ENCODE measurements around the gene TRMT13.

Gene TRMT13

GRCh38 chr1:100132566-100133477, at the start of gene TRMT13, which contains the start of gene SASS6:
TRMT13 (plus strand) TSS chr1:100133163; CDS start chr1:100133169, 6 bp downstream.
SASS6 (minus strand) TSS chr1:100132930; CDS start chr1:100132814, 116 bp downstream.
- peak; percentile 95 to 99 (median 98) for DNase-seq
- intact Hi-C loops (cut with DNase I) = loop anchor here (2.0 to 10.0 kb wide), 8 partner anchors 94 to 326 kb away; partner anchors contain the start of genes AGL, DBT, RTCA and SLC35A3

GRCh38 chr1:100087396-100087795, 45.6 kb upstream of the TRMT13 start:
- intact Hi-C loops (cut with DNase I) = no loop called here
- no peak for DNase-seq

GRCh38 chr1:100089082-100089481, 43.9 kb upstream of the TRMT13 start:
- intact Hi-C loops (cut with DNase I) = no loop called here
- no peak for DNase-seq

- intact Hi-C loops (cut with DNase I) = no loop called here
- no peak for DNase-seq
Measured at GRCh38 chr1:100090471-100090870, 42.5 kb upstream of the TRMT13 start.

GRCh38 chr1:100100202-100100601, 32.8 kb upstream of the TRMT13 start:
- no peak for DNase-seq
- intact Hi-C loops (cut with DNase I) = no loop called here

GRCh38 chr1:100101564-100101963, 31.4 kb upstream of the TRMT13 start:
- intact Hi-C loops (cut with DNase I) = no loop called here
- no peak for DNase-seq

- intact Hi-C loops (cut with DNase I) = no loop called here
- no peak for DNase-seq
Measured at GRCh38 chr1:100107696-100108095, 25.3 kb upstream of the TRMT13 start.

- no peak for DNase-seq
Measured at GRCh38 chr1:100109554-100110066, 23.4 kb upstream of the TRMT13 start.

GRCh38 chr1:100115524-100115923, 17.4 kb upstream of the TRMT13 start:
- DNase-seq = no peak
- intact Hi-C loops (cut with DNase I) = no loop called here

More at GRCh38 chr1:100109554-100110066, 23.4 kb upstream of the TRMT13 start:
- intact Hi-C loops (cut with DNase I) = no loop called here

- intact Hi-C loops (cut with DNase I) = no loop called here
- no peak for DNase-seq
Measured at GRCh38 chr1:100122177-100122576, 10.8 kb upstream of the TRMT13 start.

GRCh38 chr1:100127226-100127625, 5.7 kb upstream of the TRMT13 start:
- no peak for DNase-seq
- intact Hi-C loops (cut with DNase I) = no loop called here

- DNase-seq = no peak
- intact Hi-C loops (cut with DNase I) = loop anchor here (5.0 to 10.0 kb wide), 6 partner anchors 117 to 324 kb away; partner anchors contain the start of genes AGL, DBT, RTCA and SLC35A3
Measured at GRCh38 chr1:100130552-100131077, 2.3 kb upstream of the TRMT13 start.

- no peak for DNase-seq
- intact Hi-C loops (cut with DNase I) = loop anchor here (2.0 to 10.0 kb wide), 8 partner anchors 93 to 324 kb away; partner anchors contain the start of genes AGL, DBT, RTCA and SLC35A3
Measured at GRCh38 chr1:100131623-100132022, 1.3 kb upstream of the TRMT13 start.

- intact Hi-C loops (cut with DNase I) = loop anchor here (5.0 to 10.0 kb wide), 6 partner anchors 112 to 328 kb away; partner anchors contain the start of genes AGL, DBT, RTCA and SLC35A3
- DNase-seq = no peak
Measured at GRCh38 chr1:100134872-100135271, 1.9 kb downstream of the TRMT13 start.

GRCh38 chr1:100137602-100138001, 4.6 kb downstream of the TRMT13 start:
- intact Hi-C loops (cut with DNase I) = loop anchor here (10.0 kb wide), 3 partner anchors 173 to 317 kb away; partner anchors contain the start of genes AGL and SLC35A3
- no peak for DNase-seq

- DNase-seq = no peak
- intact Hi-C loops (cut with DNase I) = no loop called here
Measured at GRCh38 chr1:100141192-100141591, 8.2 kb downstream of the TRMT13 start.

- intact Hi-C loops (cut with DNase I) = no loop called here
Measured at GRCh38 chr1:100142343-100142742, 9.4 kb downstream of the TRMT13 start.

GRCh38 chr1:100145116-100145515, 12.2 kb downstream of the TRMT13 start:
- DNase-seq = no peak
- intact Hi-C loops (cut with DNase I) = no loop called here

More at GRCh38 chr1:100142343-100142742, 9.4 kb downstream of the TRMT13 start:
- no peak for DNase-seq

- DNase-seq = no peak
- intact Hi-C loops (cut with DNase I) = no loop called here
Measured at GRCh38 chr1:100146958-100147357, 14.0 kb downstream of the TRMT13 start.

GRCh38 chr1:100147875-100148274, 14.9 kb downstream of the TRMT13 start:
- no peak for DNase-seq
- intact Hi-C loops (cut with DNase I) = no loop called here

GRCh38 chr1:100151679-100152078, 18.7 kb downstream of the TRMT13 start:
- DNase-seq = no peak
- intact Hi-C loops (cut with DNase I) = no loop called here
